ENCODE results near the gene SPR. TPM values are rescaled to one million over a fixed set of nuclear protein-coding genes. Genes with fewer than 3 reads are reported as not detected.

SPR gene
- total RNA-seq, 1 donor from 2014 or later = 7.1 TPM

- peaks cover 19% of the 10 kb centered on the region for H3K27me3 Mint-ChIP-seq (ENCODE audit: unreplicated experiment)
Observed at GRCh38 chr2:72887740-72888437, 681 bp downstream of the SPR start.

GRCh38 chr2:72888438-72889202 is 1.4 kb downstream of the SPR start:
- Mint-ChIP-seq H3K27me3 (ENCODE audit: unreplicated experiment) (peaks cover 22% of the 10 kb centered on the region), H3K27ac (ENCODE audit: unreplicated experiment) (no peak overlapping the region), H3K4me1 (ENCODE audit: unreplicated experiment) (peaks cover 10% of the 10 kb centered on the region), H3K36me3 (ENCODE audit: unreplicated experiment) (peaks cover 4% of the 10 kb centered on the region), H3K9me3 (ENCODE audit: unreplicated experiment) (no peaks in the 10 kb centered on the region), H3K4me3 (ENCODE audit: unreplicated experiment) (no peak overlapping the region)
- no peak for DNase-seq (ENCODE audit: extremely low spot score, unreplicated experiment)
- TF ChIP-seq CTCF (IDR thresholded peaks at IDR 0.05) = no peak

More at GRCh38 chr2:72887740-72888437, 681 bp downstream of the SPR start:
- Mint-ChIP-seq H3K4me1 (ENCODE audit: unreplicated experiment) (peaks cover 10% of the 10 kb centered on the region), H3K27ac (ENCODE audit: unreplicated experiment) (no peak overlapping the region), H3K4me3 (ENCODE audit: unreplicated experiment) (peak overlapping the region; percentile 72), H3K36me3 (ENCODE audit: unreplicated experiment) (peaks cover 4% of the 10 kb centered on the region), H3K9me3 (ENCODE audit: unreplicated experiment) (no peaks in the 10 kb centered on the region)
- peak; percentile 94 for DNase-seq (ENCODE audit: extremely low spot score, unreplicated experiment)
- TF ChIP-seq CTCF (IDR thresholded peaks at IDR 0.05) = peak; percentile 96

- no peak overlapping the region for H3K27ac Mint-ChIP-seq (ENCODE audit: unreplicated experiment)
- DNase-seq (ENCODE audit: extremely low spot score, unreplicated experiment) = no peak
- no peak overlapping the region for H3K4me3 Mint-ChIP-seq (ENCODE audit: unreplicated experiment)
- peaks cover 4% of the 10 kb centered on the region for H3K36me3 Mint-ChIP-seq (ENCODE audit: unreplicated experiment)
- peaks cover 10% of the 10 kb centered on the region for H3K4me1 Mint-ChIP-seq (ENCODE audit: unreplicated experiment)
- TF ChIP-seq CTCF (IDR thresholded peaks at IDR 0.05) = no peak
- H3K9me3 Mint-ChIP-seq (ENCODE audit: unreplicated experiment) = no peaks in the 10 kb centered on the region
- peaks cover 28% of the 10 kb centered on the region for H3K27me3 Mint-ChIP-seq (ENCODE audit: unreplicated experiment)
Observed at GRCh38 chr2:72889991-72890390, 2.8 kb downstream of the SPR start.

GRCh38 chr2:72891091-72891818 is 4.0 kb downstream of the SPR start:
- no peak for TF ChIP-seq CTCF (IDR thresholded peaks at IDR 0.05)
- Mint-ChIP-seq H3K27ac (ENCODE audit: unreplicated experiment) (no peak overlapping the region), H3K4me3 (ENCODE audit: unreplicated experiment) (no peak overlapping the region), H3K27me3 (ENCODE audit: unreplicated experiment) (peaks cover 29% of the 10 kb centered on the region), H3K36me3 (ENCODE audit: unreplicated experiment) (peaks cover 4% of the 10 kb centered on the region), H3K9me3 (ENCODE audit: unreplicated experiment) (no peaks in the 10 kb centered on the region), H3K4me1 (ENCODE audit: unreplicated experiment) (peaks cover 10% of the 10 kb centered on the region)
- DNase-seq (ENCODE audit: extremely low spot score, unreplicated experiment) = no peak
